HFFc6 (cell line): ENCODE measurements around the gene SYNPO. TPM values are rescaled to one million over a fixed set of nuclear protein-coding genes. Genes with fewer than 3 reads are reported as not detected.

Experiments
- DNase-seq: peaks from one replicate; pipeline ENCODE4 v3.0.0-alpha.2; 2018
- H3K27ac Mint-ChIP-seq: 2 replicates; pipeline ENCODE4 v1.8.0; 2020; ENCODE audit warnings: mild to moderate bottlenecking, mixed read lengths
- H3K27me3 Mint-ChIP-seq: 2 replicates; pipeline ENCODE4 v1.8.0; 2021; ENCODE audit warnings: mild to moderate bottlenecking, moderate library complexity, mixed read lengths; ENCODE audit not compliant: insufficient read depth
- H3K36me3 Mint-ChIP-seq: 2 replicates; pipeline ENCODE4 v1.8.0; 2021; ENCODE audit warnings: low read depth, mixed read lengths
- H3K4me1 Mint-ChIP-seq: 2 replicates; pipeline ENCODE4 v1.8.0; 2020; ENCODE audit warnings: low read depth, mixed read lengths
- H3K4me3 Mint-ChIP-seq: 2 replicates; pipeline ENCODE4 v1.8.0; 2020; ENCODE audit warnings: mild to moderate bottlenecking, moderate library complexity, mixed read lengths
- H3K9me3 Mint-ChIP-seq: 2 replicates; pipeline ENCODE4 v1.8.0; 2020; ENCODE audit warnings: mild to moderate bottlenecking, mixed read lengths
- total RNA-seq, 6 experiments: library from RNA; stranded (reverse); fragmentation: NEBNext Ultra II Directional; extraction: Animal tissue kit (Norgen Biotek cat#: 25700); gene quantifications; 2 replicates in 1 of 6; 3 replicates in 5 of 6; pipeline ENCODE4 v1.2.3, GENCODE V29; 2021
- TF ChIP-seq, protein P1 (sequence below): fragments of 200-600 bp; sonication (generic); IDR thresholded peaks from 2 replicates; pipeline ENCODE4 v1.5.0; 2021; ENCODE audit warnings: antibody characterized with exemption, mild to moderate bottlenecking

SYNPO gene
- total RNA-seq, 6 experiments from 2014 or later = 35.6 to 50.7 (median 47.8) TPM

DNA sequence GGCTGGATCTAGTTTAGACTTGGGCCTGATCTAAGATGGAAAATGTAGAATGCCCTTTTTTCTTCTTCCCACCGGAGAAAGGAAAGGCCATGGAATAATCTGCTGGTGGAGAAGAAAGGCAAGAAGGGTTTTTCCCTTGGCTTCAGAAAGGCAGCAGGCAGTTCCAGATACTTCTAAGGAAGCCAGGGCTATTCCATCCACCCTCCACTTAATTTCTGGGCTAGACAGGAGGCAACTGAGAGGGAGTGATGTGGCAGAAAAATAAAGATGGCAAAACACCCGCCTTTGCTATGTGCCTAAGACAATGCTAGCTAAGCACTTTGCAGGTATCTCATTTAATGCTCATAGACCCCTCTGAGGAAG is 30.5 kb downstream of the SYNPO start:
- no peak overlapping the region for H3K27ac Mint-ChIP-seq

DNA sequence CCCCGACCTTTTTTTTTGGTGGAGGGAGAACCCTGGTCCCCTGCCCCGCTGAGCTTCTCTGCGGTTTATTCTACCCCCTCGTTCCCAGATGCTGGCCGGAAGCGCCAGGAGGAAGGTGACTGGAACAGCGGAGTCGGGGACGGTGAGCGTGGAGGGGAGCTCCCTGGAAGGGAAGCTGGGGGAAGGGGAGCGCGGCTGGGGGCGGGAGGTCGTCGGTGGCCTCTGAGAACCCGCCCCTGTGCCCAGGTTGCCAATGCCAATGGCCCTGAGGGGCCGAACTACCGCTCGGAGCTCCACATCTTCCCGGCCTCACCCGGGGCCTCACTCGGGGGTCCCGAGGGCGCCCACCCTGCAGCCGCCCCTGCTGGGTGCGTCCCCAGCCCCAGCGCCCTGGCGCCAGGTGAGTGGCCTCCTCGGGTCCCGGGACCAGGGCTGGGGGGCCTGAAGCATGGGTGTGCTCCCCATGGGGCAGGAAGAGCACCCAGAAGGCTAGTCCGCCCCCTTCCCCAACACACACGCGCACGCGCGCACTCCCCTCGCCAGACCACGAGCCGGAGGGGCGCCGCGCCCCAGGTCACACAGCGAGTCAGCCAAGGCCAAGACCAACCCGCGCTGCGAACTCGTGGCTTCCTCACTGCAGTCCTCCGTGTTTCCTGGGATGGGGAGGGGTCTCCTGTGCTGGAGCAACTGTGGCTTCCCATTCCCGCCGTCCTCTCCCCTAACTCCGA is 31.2 kb downstream of the SYNPO start:
- H3K4me1 Mint-ChIP-seq = peaks cover 22% of the 10 kb centered on the region
- no peaks in the 10 kb centered on the region for H3K9me3 Mint-ChIP-seq
- H3K4me3 Mint-ChIP-seq = peak overlapping the region; percentile 63; the same call in 1 of the 2 replicates
- H3K27ac Mint-ChIP-seq = no peak overlapping the region
- no peak for DNase-seq
- TF ChIP-seq, protein P1, sequence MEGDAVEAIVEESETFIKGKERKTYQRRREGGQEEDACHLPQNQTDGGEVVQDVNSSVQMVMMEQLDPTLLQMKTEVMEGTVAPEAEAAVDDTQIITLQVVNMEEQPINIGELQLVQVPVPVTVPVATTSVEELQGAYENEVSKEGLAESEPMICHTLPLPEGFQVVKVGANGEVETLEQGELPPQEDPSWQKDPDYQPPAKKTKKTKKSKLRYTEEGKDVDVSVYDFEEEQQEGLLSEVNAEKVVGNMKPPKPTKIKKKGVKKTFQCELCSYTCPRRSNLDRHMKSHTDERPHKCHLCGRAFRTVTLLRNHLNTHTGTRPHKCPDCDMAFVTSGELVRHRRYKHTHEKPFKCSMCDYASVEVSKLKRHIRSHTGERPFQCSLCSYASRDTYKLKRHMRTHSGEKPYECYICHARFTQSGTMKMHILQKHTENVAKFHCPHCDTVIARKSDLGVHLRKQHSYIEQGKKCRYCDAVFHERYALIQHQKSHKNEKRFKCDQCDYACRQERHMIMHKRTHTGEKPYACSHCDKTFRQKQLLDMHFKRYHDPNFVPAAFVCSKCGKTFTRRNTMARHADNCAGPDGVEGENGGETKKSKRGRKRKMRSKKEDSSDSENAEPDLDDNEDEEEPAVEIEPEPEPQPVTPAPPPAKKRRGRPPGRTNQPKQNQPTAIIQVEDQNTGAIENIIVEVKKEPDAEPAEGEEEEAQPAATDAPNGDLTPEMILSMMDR = no peak
- H3K36me3 Mint-ChIP-seq = no peaks in the 10 kb centered on the region
- H3K27me3 Mint-ChIP-seq = peaks cover 5% of the 10 kb centered on the region

More for the DNA sequence above, 30.5 kb downstream of the SYNPO start:
- no peak overlapping the region for H3K4me3 Mint-ChIP-seq
- peaks cover 5% of the 10 kb centered on the region for H3K27me3 Mint-ChIP-seq
- TF ChIP-seq, protein P1 = no peak
- no peaks in the 10 kb centered on the region for H3K9me3 Mint-ChIP-seq
- peaks cover 22% of the 10 kb centered on the region for H3K4me1 Mint-ChIP-seq
- no peaks in the 10 kb centered on the region for H3K36me3 Mint-ChIP-seq
- no peak for DNase-seq

- TF ChIP-seq, protein P1 = 0 out of 2 replicates have a peak, but pooled peaks have one; percentile 11
- no peak overlapping the region; the same call in 1 of the 2 replicates for H3K27ac Mint-ChIP-seq
- DNase-seq = no peak
- H3K36me3 Mint-ChIP-seq = no peaks in the 10 kb centered on the region
- peaks cover 22% of the 10 kb centered on the region for H3K4me1 Mint-ChIP-seq
- no peaks in the 10 kb centered on the region for H3K9me3 Mint-ChIP-seq
- H3K27me3 Mint-ChIP-seq = peaks cover 5% of the 10 kb centered on the region
- peak overlapping the region; percentile 63 for H3K4me3 Mint-ChIP-seq
Measured at GRCh38 chr5:150672237-150672883, 31.9 kb downstream of the SYNPO start.

DNA sequence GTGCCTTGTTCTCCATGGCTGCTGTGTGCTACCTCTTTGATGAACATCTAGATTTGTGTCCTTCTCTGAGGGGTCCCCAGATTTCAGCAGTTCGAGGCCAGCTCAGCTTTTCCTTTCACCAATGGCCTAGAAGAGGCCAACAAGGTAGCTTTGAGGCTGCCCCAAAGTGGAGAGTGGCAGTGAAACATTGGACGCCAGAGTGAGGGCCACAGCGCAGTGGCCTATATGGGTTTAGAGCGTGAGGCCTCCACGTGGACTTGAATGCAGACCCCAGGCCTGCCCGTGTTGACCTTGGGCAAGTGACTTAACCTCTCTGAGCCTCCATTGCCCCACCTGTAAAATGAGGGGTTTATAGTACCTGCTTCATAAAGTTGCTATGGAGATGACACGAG is 32.4 kb downstream of the SYNPO start:
- H3K9me3 Mint-ChIP-seq = no peaks in the 10 kb centered on the region
- H3K27ac Mint-ChIP-seq = no peak overlapping the region
- DNase-seq = no peak
- TF ChIP-seq, protein P1 = no peak
- peaks cover 5% of the 10 kb centered on the region for H3K27me3 Mint-ChIP-seq
- H3K36me3 Mint-ChIP-seq = no peaks in the 10 kb centered on the region
- H3K4me3 Mint-ChIP-seq = peak overlapping the region; percentile 63; the same call in 1 of the 2 replicates
- H3K4me1 Mint-ChIP-seq = peaks cover 22% of the 10 kb centered on the region

DNA sequence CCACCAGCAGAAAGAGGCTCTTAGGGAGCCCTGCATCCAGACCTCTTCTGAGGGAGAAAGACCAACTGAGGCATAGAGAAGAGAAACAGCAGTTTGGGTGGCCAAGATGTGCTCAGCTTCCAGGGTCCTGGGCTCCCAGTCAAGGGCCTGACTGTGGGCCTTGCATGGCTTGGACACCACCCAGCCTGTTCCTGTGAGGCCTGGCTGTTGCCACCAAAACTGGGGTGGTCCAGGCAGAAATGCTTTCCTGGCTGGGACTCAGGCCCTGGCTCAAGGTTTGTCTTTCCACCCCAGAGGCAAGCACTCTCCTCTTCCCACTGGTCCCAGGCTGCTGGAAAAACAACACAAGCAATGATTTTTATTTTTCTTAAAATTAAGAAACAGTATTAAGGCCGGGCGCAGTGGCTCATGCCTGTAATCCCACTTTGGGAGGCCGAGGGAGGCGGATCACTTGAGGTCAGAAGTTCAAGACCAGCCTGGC is 33.9 kb downstream of the SYNPO start:
- peaks cover 22% of the 10 kb centered on the region for H3K4me1 Mint-ChIP-seq
- TF ChIP-seq, protein P1 = no peak
- DNase-seq = no peak
- peak overlapping the region; percentile 84 for H3K27ac Mint-ChIP-seq
- no peak overlapping the region for H3K4me3 Mint-ChIP-seq
- no peaks in the 10 kb centered on the region for H3K36me3 Mint-ChIP-seq
- H3K27me3 Mint-ChIP-seq = peaks cover 8% of the 10 kb centered on the region
- H3K9me3 Mint-ChIP-seq = no peaks in the 10 kb centered on the region
